Right forelimb (tissue), 1 donor: Measurements from ENCODE around the gene AGT.
"Not testable (repeated sequence)": the region's sequence is repeated elsewhere in the genome, so short reads cannot be mapped to it uniquely, and the experiment has no call there.

ENCODE experiments used
- DNase-seq: peaks from one replicate; pipeline ENCODE4 v3.0.0-alpha.2; 2018

The AGT gene

GRCh38 chr1:230706887-230707731, 6.8 kb downstream of the AGT start:
- no peak for DNase-seq

- DNase-seq: no peak
Observed at GRCh38 chr1:230706020-230706699, 7.8 kb downstream of the AGT start.

GRCh38 chr1:230705289-230706019, 8.5 kb downstream of the AGT start:
- no peak for DNase-seq

GRCh38 chr1:230704830-230705229, 9.1 kb downstream of the AGT start:
- no peak for DNase-seq

GRCh38 chr1:230703679-230704385, 10.1 kb downstream of the AGT start:
- no peak for DNase-seq

GRCh38 chr1:230702934-230703678, 10.8 kb downstream of the AGT start:
- DNase-seq: no peak

DNA sequence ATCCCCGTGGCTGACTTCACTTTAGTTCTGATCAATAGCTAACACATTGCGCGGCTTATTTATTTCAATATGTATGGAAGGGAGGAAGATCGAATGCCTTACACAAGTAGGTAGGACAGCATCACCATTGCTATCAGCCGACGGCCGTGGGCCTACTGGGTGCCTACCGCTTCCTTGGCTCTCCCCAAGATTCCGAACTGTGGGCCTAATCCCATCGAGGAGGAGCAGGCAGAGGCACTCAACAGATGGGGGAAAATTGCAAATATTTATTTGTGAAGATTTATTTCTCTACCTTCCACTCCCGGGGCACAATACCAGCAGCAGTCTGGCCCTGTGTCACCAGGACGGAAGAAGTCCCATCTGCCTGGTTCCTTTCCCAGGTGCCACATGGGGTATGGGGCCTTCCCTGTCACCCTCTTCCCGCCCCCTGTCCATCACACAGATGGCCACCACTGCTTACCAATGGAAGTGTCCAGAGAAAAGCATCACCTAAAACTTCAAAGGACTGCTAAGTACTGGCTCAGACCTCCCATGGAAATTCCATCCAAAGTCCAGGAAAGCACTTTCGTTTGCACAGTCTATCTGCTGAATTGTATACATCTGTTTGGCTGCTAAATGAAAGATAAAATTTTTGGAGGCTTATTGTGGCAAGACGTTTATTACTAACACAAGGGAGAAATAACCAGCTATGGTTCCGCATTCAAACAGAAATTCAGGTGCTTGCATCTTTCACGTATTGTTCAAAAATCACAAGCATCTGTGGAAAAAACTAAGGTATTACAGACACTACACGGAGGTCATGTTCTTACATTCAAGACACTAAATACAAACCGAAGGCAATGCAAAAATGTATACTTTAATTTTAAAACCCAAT, 11.8 kb downstream of the AGT start:
- DNase-seq: no peak

DNA sequence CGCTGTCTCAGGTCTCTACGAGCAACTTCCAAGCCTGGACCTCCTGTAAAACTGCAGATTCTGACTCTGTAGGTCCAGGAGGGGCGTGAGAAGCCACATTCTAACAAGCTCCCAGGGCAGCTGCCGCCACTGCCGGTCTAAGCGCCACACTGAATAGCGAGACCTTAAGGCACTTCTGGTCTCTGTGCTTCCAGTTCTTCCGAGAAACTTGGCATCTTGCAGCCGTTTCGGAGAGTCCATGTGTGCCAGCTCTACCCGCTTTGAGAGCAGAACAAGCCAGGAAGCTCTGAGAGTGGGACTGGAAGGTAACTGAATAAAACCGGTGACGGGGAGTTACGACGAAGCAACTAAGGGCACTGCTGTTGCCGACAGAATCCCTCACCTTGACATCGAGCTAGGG, 12.5 kb downstream of the AGT start:
- no peak for DNase-seq

DNA sequence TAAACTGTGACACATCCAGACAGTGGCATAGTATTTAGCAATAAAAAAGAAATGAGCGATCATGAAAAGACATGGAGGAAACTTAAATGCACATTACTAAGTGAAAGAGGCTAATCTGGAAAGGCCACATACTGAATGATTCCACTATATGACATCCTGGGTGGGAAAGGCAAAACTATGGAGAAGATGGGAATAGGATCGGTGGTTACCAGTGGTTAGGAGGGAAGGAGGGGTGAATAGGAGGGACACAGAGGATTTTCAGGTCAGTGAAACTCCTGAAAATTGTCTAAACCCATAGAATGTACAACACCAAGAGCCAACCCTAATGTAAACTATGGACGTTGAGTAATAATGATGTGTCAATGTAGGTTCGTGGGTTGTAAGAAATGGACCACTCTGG, 13.8 kb downstream of the AGT start:
- DNase-seq: no peak

DNA sequence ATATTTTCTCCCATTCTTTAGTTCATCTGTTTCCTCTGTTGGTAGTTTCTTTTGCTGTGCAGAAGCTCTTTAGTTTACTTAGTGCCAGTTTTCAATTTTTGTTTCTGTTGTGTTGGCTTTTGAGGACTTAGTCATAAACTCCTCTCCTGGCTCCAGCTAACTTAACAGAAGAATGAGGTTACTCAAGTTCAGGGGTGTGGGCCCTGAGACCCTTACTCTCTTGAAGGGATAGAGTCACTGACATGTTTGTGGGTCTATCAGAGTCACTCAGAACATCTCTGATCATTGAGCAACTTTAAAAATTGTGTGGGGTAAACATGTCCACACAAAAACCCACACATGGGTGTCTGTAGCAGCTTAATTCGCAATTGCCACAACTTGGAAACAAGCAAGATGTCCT, 14.2 kb downstream of the AGT start:
- DNase-seq: no peak

GRCh38 chr1:230698964-230699363, 15.0 kb downstream of the AGT start:
- not testable (repeated sequence) for DNase-seq

- no peak for DNase-seq
Observed at GRCh38 chr1:230698130-230698529, 15.8 kb downstream of the AGT start.

DNA sequence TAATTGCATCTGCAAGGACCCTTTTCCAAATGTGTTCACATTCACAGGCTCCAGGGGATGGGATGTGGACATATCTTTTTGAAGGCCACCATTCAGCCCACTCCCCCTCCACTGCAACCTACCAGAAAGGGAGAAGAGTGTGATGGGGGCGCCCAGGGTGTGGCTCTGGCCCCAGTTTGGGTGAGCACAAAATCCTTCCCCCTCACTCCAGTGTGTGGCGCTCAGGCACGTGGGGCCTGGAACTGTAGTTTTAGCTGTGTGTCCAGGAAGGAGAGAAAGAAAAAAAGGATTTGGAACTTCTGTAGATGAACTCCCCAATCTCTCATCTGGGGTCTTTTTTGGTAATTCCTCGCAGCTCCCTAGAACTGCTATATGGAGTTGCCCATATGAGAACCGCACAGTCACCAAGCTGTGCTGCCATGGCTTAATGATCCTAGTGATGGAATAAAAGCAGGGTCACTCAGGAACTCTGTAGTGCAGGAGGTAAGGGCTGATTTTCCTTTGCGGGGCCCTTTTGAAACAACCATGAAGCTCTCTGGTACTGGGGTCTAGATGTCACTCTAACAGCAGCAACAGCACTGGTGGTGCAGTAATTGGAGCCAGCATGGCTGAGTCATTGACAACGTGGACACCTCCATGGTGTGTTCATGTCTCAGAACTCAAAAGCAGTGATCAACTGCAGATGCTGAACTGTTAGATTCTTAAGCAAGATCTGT, 17.0 kb downstream of the AGT start:
- no peak for DNase-seq

- DNase-seq: no peak
Observed at GRCh38 chr1:230696218-230696617, 17.7 kb downstream of the AGT start.

GRCh38 chr1:230694991-230695390, 18.9 kb downstream of the AGT start:
- DNase-seq: no peak

GRCh38 chr1:230694464-230694863, 19.5 kb downstream of the AGT start:
- no peak for DNase-seq

GRCh38 chr1:230693777-230694176, 20.1 kb downstream of the AGT start:
- no peak for DNase-seq

- no peak for DNase-seq
Observed at GRCh38 chr1:230693221-230693620, 20.7 kb downstream of the AGT start.

DNA sequence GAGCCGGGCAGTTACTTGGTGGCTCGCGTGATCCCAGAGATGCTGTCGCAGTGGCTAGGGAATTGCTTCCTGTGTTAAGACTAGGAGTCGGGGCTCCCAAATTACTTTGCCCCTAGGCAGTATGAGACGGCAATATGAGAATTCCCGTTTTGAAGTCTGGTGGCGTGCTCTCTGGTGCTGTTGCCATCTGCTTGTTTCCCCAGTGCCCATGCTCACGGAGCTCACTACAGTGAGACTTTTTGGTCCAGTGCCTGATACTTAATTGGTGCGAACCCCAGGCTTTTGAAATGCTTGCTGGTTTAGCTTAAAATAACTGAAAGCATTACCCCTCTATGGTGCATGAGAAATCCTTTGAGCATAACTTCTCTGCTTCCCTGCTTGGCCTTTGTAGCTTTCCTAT, 22.3 kb downstream of the AGT start:
- DNase-seq: no peak

DNA sequence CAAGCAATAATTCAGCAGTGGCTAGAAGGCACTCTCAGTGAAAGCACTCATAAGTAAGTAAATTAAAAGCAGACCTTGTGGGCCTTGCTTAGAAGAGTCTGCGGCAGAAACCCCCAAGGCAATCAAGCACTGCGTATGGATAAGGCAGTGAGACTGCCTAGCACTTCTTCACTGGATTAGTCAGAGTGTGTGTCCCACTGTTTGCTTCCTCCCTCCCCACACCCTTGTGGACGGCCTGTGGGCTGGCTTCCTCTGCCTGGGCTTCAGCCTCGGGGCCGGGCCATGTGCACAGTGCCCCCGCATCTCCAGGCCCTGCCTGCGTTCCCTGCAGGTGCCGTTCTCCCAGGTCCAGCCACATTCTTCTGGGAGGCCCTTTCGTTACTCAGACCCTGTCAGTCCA, 23.8 kb downstream of the AGT start:
- DNase-seq: no peak

DNA sequence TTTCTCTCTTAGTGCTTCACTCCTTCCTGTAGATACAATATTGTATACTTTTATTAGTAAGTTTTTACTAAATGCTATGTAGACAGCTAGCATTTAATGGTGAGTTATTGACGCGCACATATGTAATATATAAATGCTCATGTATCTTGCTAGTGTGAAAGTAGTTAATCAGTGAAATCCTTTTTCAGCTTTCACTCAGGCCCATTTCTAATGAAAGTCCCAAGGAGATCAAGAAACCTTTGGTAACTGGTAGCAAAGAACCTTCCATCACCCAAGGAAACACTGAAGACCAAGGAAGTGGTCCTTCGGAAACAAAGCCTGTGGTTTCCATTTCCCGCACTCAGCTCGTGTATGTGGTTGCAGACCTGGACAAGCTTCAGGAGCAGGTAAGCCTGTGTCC, 27.2 kb downstream of the AGT start:
- DNase-seq: no peak
